WTC11 (cell line): ENCODE measurements around the gene KRT80. TPM values are rescaled to one million over a fixed set of nuclear protein-coding genes. Genes with fewer than 3 reads are reported as not detected.

Source experiments
- ATAC-seq: fragments of 200-7000 bp; cut with Tn5 transposase; 2 replicates; pipeline ENCODE4 v1.10.0; 2021; ENCODE audit warnings: mild to moderate bottlenecking, moderate library complexity
- CTCF ChIA-PET: fragments of 300-600 bp; sonication (Branson Sonifier 250); formaldehyde crosslinking; loops from one replicate; lab custom pipeline; 2021; ENCODE audit warnings: antibody characterized with exemption; lab: Charles Lee
- POLR2A ChIA-PET: fragments of 350-600 bp; sonication (Branson Sonifier 250); formaldehyde crosslinking; loops from one replicate; lab custom pipeline; 2021; ENCODE audit warnings: antibody characterized with exemption; lab: Charles Lee
- DNase-seq: peaks from one replicate; pipeline ENCODE4 v3.0.0; 2021; ENCODE audit warnings: low spot score
- H3K27ac Mint-ChIP-seq: 2 replicates; pipeline ENCODE4 v1.8.0; 2021; ENCODE audit warnings: mixed read lengths
- H3K27me3 Mint-ChIP-seq: 2 replicates; pipeline ENCODE4 v1.8.0; 2021; ENCODE audit warnings: low read depth, mild to moderate bottlenecking, moderate library complexity, mixed read lengths
- H3K36me3 Mint-ChIP-seq: 2 replicates; pipeline ENCODE4 v1.8.0; 2021; ENCODE audit warnings: mixed read lengths
- H3K4me1 Mint-ChIP-seq: 2 replicates; pipeline ENCODE4 v1.8.0; 2022; ENCODE audit warnings: mixed read lengths
- H3K4me3 Mint-ChIP-seq: 2 replicates; pipeline ENCODE4 v1.8.0; 2021; ENCODE audit warnings: mild to moderate bottlenecking, moderate library complexity, mixed read lengths
- H3K9me3 Mint-ChIP-seq: 2 replicates; pipeline ENCODE4 v1.8.0; 2021; ENCODE audit warnings: mixed read lengths
- ESRRA ChIP-seq: sonication (generic); formaldehyde crosslinking; IDR thresholded peaks from 2 replicates; pipeline ENCODE4 v1.8.1; 2022; ENCODE audit warnings: mild to moderate bottlenecking, missing genetic modification reagents, borderline replicate concordance
- FOXP1 ChIP-seq: sonication (generic); formaldehyde crosslinking; IDR thresholded peaks from 2 replicates; pipeline ENCODE4 v1.8.0; 2022; ENCODE audit warnings: missing genetic modification reagents, mild to moderate bottlenecking, moderate library complexity, borderline replicate concordance
- GABPB1 ChIP-seq: sonication (generic); formaldehyde crosslinking; IDR thresholded peaks from 2 replicates; pipeline ENCODE4 v1.8.1; 2023; ENCODE audit warnings: mild to moderate bottlenecking, missing genetic modification reagents
- GTF2I ChIP-seq: fragments of 250-450 bp; sonication (Bioruptor Pico); conservative IDR thresholded peaks from 2 replicates; pipeline ENCODE4 v1.4.0; 2021; ENCODE audit warnings: mild to moderate bottlenecking
- JAZF1 ChIP-seq: fragments of 250-450 bp; sonication (Bioruptor Pico); IDR thresholded peaks from 2 replicates; pipeline ENCODE4 v1.9.0; 2021; ENCODE audit warnings: moderate library complexity, mild to moderate bottlenecking, inconsistent platforms
- JUN ChIP-seq: sonication (generic); formaldehyde crosslinking; IDR thresholded peaks from 2 replicates; pipeline ENCODE4 v1.8.0; 2023; ENCODE audit warnings: mild to moderate bottlenecking, missing genetic modification reagents
- KAT7 ChIP-seq: sonication (generic); formaldehyde crosslinking; IDR thresholded peaks from 2 replicates; pipeline ENCODE4 v1.8.1; 2023; ENCODE audit warnings: missing genetic modification reagents, mild to moderate bottlenecking, borderline replicate concordance
- MYBL2 ChIP-seq: sonication (generic); formaldehyde crosslinking; IDR thresholded peaks from 2 replicates; pipeline ENCODE4 v1.8.1; 2023; ENCODE audit warnings: mild to moderate bottlenecking, moderate library complexity, missing genetic modification reagents
- NFYB ChIP-seq: sonication (generic); formaldehyde crosslinking; conservative IDR thresholded peaks from 2 replicates; pipeline ENCODE4 v1.8.0; 2022; ENCODE audit warnings: low read depth, missing genetic modification reagents
- NR1H2 ChIP-seq: sonication (generic); formaldehyde crosslinking; IDR thresholded peaks from 2 replicates; pipeline ENCODE4 v1.9.0; 2021; ENCODE audit warnings: mild to moderate bottlenecking, moderate library complexity, missing genetic modification reagents
- OVOL2 ChIP-seq: fragments of 250-450 bp; sonication (Bioruptor Pico); IDR thresholded peaks from 2 replicates; pipeline ENCODE4 v1.9.0; 2021; ENCODE audit warnings: mild to moderate bottlenecking, borderline replicate concordance
- RELA ChIP-seq: sonication (generic); formaldehyde crosslinking; IDR thresholded peaks from 2 replicates; pipeline ENCODE4 v1.8.1; 2022; ENCODE audit warnings: missing genetic modification reagents, mild to moderate bottlenecking, borderline replicate concordance
- SMAD4 ChIP-seq: sonication (generic); formaldehyde crosslinking; IDR thresholded peaks from 2 replicates; pipeline ENCODE4 v1.8.0; 2022; ENCODE audit warnings: mild to moderate bottlenecking, missing genetic modification reagents
- TCF7 ChIP-seq: sonication (generic); formaldehyde crosslinking; IDR thresholded peaks from 2 replicates; pipeline ENCODE4 v1.8.0; 2022; ENCODE audit warnings: mild to moderate bottlenecking, low read depth, missing genetic modification reagents, moderate library complexity
- USF1 ChIP-seq: sonication (generic); formaldehyde crosslinking; IDR thresholded peaks from 2 replicates; pipeline ENCODE4 v1.8.0; 2022; ENCODE audit warnings: mild to moderate bottlenecking, missing genetic modification reagents
- USF2 ChIP-seq: sonication (generic); formaldehyde crosslinking; IDR thresholded peaks from 2 replicates; pipeline ENCODE4 v1.8.1; 2023; ENCODE audit warnings: mild to moderate bottlenecking, missing genetic modification reagents, moderate library complexity
- ZBTB21 ChIP-seq: sonication (generic); formaldehyde crosslinking; IDR thresholded peaks from 2 replicates; pipeline ENCODE4 v1.8.1; 2023; ENCODE audit warnings: mild to moderate bottlenecking, missing genetic modification reagents, borderline replicate concordance
- ZNF121 ChIP-seq: sonication (generic); formaldehyde crosslinking; IDR thresholded peaks from 2 replicates; pipeline ENCODE4 v1.8.0; 2023; ENCODE audit warnings: missing genetic modification reagents
- ZNF138 ChIP-seq: sonication (generic); formaldehyde crosslinking; conservative IDR thresholded peaks from 2 replicates; pipeline ENCODE4 v1.8.1; 2022; ENCODE audit warnings: mild to moderate bottlenecking, moderate library complexity, missing genetic modification reagents
- ZNF232 ChIP-seq: sonication (generic); formaldehyde crosslinking; IDR thresholded peaks from 2 replicates; pipeline ENCODE4 v1.8.0; 2022; ENCODE audit warnings: mild to moderate bottlenecking, missing genetic modification reagents
- ZNF263 ChIP-seq: sonication (generic); formaldehyde crosslinking; IDR thresholded peaks from 2 replicates; pipeline ENCODE4 v1.8.1; 2022; ENCODE audit warnings: low read depth, mild to moderate bottlenecking, moderate library complexity, missing genetic modification reagents
- ZNF425 ChIP-seq: fragments of 250-450 bp; sonication (Bioruptor Pico); conservative IDR thresholded peaks from 2 replicates; pipeline ENCODE4 v1.9.0; 2021; ENCODE audit warnings: mild to moderate bottlenecking
- ZNF671 ChIP-seq: fragments of 250-450 bp; sonication (Bioruptor Pico); IDR thresholded peaks from 2 replicates; pipeline ENCODE4 v1.8.0; 2021; ENCODE audit warnings: mild to moderate bottlenecking
- total RNA-seq: library from RNA; stranded (reverse); gene quantifications from 3 replicates; pipeline ENCODE4 v1.2.3, GENCODE V29; 2021
- TF ChIP-seq, protein P1 (sequence below): sonication (generic); formaldehyde crosslinking; IDR thresholded peaks from 2 replicates; pipeline ENCODE4 v1.8.0; 2022; ENCODE audit warnings: mild to moderate bottlenecking, missing genetic modification reagents

KRT80 gene
- total RNA-seq, 1 experiment from 2014 or later: 0.11 TPM

DNA sequence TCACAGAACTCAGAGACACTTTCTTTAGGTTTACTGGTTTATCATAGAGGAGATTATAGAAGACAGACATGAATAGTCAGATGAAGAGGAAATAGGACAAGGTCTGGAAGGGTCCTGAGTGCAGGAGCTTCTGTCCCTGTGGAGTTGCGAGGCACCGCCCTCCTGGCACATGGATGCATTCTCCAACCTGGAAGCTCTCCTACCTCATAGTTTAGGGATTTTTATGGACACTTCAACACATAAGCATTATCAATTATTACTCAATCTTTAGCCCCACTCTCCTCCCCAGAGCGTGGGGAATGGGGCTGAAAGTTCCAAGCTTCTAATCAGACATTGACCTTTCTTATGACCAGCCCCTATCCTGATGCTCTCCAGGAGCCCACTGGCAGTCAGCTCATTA lies 28.7 kb upstream of the KRT80 start (continued):
- no peak for TF ChIP-seq USF2 (CRISPR knock-in tag)
- no peak for TF ChIP-seq ESRRA
- no peak for TF ChIP-seq KAT7 (CRISPR knock-in tag)

GRCh38 chr12:52218001-52218400 lies 26.2 kb upstream of the KRT80 start:
- Mint-ChIP-seq H3K9me3 (no peaks in the 10 kb centered on the region), H3K36me3 (no peaks in the 10 kb centered on the region), H3K27ac (no peak overlapping the region), H3K27me3 (no peaks in the 10 kb centered on the region; the same call in 1 of the 2 replicates)
- DNase-seq (no peak), ATAC-seq (no peak)
- CTCF ChIA-PET: interaction anchor here (7.8 kb wide), 1 partner anchor 61 kb away, joined by 60 read pairs; no protein-coding TSS in a partner anchor
- TF ChIP-seq OVOL2 (CRISPR knock-in tag) (no peak), NFYB (no peak), ZBTB21 (CRISPR knock-in tag) (no peak), ZNF138 (CRISPR knock-in tag) (no peak), ZNF263 (CRISPR knock-in tag) (no peak), SMAD4 (no peak), ZNF232 (CRISPR knock-in tag) (no peak), GTF2I (no peak), TCF7 (CRISPR knock-in tag) (no peak), ZNF671 (CRISPR knock-in tag) (no peak), FOXP1 (CRISPR knock-in tag) (no peak), ESRRA (no peak)
- TF ChIP-seq, protein P1, sequence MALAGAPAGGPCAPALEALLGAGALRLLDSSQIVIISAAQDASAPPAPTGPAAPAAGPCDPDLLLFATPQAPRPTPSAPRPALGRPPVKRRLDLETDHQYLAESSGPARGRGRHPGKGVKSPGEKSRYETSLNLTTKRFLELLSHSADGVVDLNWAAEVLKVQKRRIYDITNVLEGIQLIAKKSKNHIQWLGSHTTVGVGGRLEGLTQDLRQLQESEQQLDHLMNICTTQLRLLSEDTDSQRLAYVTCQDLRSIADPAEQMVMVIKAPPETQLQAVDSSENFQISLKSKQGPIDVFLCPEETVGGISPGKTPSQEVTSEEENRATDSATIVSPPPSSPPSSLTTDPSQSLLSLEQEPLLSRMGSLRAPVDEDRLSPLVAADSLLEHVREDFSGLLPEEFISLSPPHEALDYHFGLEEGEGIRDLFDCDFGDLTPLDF: no peak
- TF ChIP-seq, all 79 proteins: peak for 0
- POLR2A ChIA-PET: no interaction called here
- H3K4me1 Mint-ChIP-seq: peaks cover 12% of the 10 kb centered on the region
- H3K4me3 Mint-ChIP-seq: no peak overlapping the region

DNA sequence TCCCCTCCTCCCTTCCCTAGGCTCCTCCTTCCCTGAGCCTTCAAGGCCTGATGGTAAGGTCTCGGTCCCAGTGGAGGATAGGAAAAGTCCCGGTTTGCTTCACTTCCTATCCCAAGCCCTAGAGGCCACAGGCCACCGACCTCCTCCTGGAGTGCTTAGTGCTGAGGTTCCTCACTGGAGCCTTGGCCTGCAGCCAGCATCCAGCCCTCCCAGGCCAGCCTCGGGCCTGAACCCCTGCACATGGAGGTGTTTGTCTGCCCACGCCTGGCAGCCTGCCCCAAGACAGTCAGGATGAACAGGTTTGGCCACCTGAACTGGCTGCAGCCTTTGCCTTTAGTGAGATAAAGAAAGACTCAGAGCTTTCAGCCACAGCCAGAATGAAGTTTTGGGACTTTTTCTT lies 25.4 kb upstream of the KRT80 start:
- no peaks in the 10 kb centered on the region; the same call in 1 of the 2 replicates for H3K27me3 Mint-ChIP-seq
- no peak for TF ChIP-seq JUN (CRISPR knock-in tag)
- no peak for TF ChIP-seq MYBL2 (CRISPR knock-in tag)
- TF ChIP-seq ZNF121 (CRISPR knock-in tag): no peak
- no peak for TF ChIP-seq NR1H2 (CRISPR knock-in tag)
- no peak for TF ChIP-seq JAZF1 (CRISPR knock-in tag)
- no peak for TF ChIP-seq ZNF425 (CRISPR knock-in tag)
- no peak for TF ChIP-seq GABPB1
- TF ChIP-seq ZNF138 (CRISPR knock-in tag): no peak
- TF ChIP-seq RELA (CRISPR knock-in tag): no peak
- TF ChIP-seq USF1: no peak
- no peak for TF ChIP-seq USF2 (CRISPR knock-in tag)
- no peak for TF ChIP-seq SMAD4
- TF ChIP-seq ZNF263 (CRISPR knock-in tag): no peak
- no peak for DNase-seq
- no peaks in the 10 kb centered on the region for H3K9me3 Mint-ChIP-seq
- ChIA-PET CTCF (interaction anchor here (1.0 to 7.8 kb wide), 2 partner anchors 60 to 145 kb away, joined by 5 to 60 read pairs; no protein-coding TSS in a partner anchor), POLR2A (no interaction called here)
- no peak overlapping the region for H3K4me3 Mint-ChIP-seq
- peak; percentile 11 for ATAC-seq
- peaks cover 12% of the 10 kb centered on the region for H3K4me1 Mint-ChIP-seq
- no peaks in the 10 kb centered on the region for H3K36me3 Mint-ChIP-seq
- no peak overlapping the region; the same call in 1 of the 2 replicates for H3K27ac Mint-ChIP-seq
